Gastrocnemius medialis (tissue), 4 donors: Measurements from ENCODE around the gene A4GNT. TPM values are rescaled to one million over a fixed set of nuclear protein-coding genes. Genes with fewer than 3 reads are reported as not detected.

Experiments
- ATAC-seq, 2 donors: fragments of 150-250 bp; one replicate each; pipeline ENCODE4 v1.9.1; 2016
- DNase-seq, 2 donors: peaks; one replicate each; pipeline ENCODE4 v3.0.0-alpha.2; 2019
- H3K27ac ChIP-seq, 4 donors: fragments of 200-600 bp; sonication (generic); 1 replicate in 1 of 4; 2 replicates in 3 of 4; pipeline ENCODE4 v1.5.1; 2016 to 2018; ENCODE audit warnings: mild to moderate bottlenecking in 2 of 4, moderate library complexity in 1 of 4
- H3K27me3 ChIP-seq, 3 donors: fragments of 200-600 bp; sonication (generic) in 2 of 3; 1 replicate in 1 of 3; 2 replicates in 2 of 3; pipeline versions ENCODE4 v1.5.1 to v1.6.0; 2016 to 2019; ENCODE audit warnings: mild to moderate bottlenecking in 1 of 3, moderate library complexity in 1 of 3
- H3K36me3 ChIP-seq, 2 donors: fragments of 200-600 bp; sonication (generic) in 1 of 2; one replicate each; pipeline ENCODE4 v1.5.1; 2017 to 2018
- H3K4me1 ChIP-seq, 2 donors: fragments of 200-600 bp; sonication (generic) in 1 of 2; one replicate each; pipeline ENCODE4 v1.5.1; 2016 to 2017; ENCODE audit warnings: mild to moderate bottlenecking in 2 of 2
- H3K4me3 ChIP-seq, 4 donors: fragments of 200-600 bp; sonication (generic) in 3 of 4; 1 replicate in 1 of 4; 2 replicates in 3 of 4; pipeline ENCODE4 v1.5.1; 2016 to 2019; ENCODE audit warnings: mild to moderate bottlenecking in 2 of 4
- H3K9me3 ChIP-seq, 3 donors: fragments of 200-600 bp; sonication (generic) in 2 of 3; 1 replicate in 1 of 3; 2 replicates in 2 of 3; pipeline ENCODE4 v1.5.1; 2016 to 2019
- CTCF ChIP-seq, 5 experiments: fragments of 450-650 bp in 3 of 5; fragments of 200-600 bp in 2 of 5; sonication (generic) in 2 of 5; IDR thresholded peaks in 4 of 5; conservative IDR thresholded peaks in 1 of 5; 1 replicate in 4 of 5; 2 replicates in 1 of 5; pipeline ENCODE4 v1.5.1; 2016 to 2019; ENCODE audit warnings: antibody characterized with exemption in 5 of 5, mild to moderate bottlenecking in 3 of 5, moderate library complexity in 3 of 5
- POLR2A ChIP-seq, 2 donors: fragments of 450-650 bp; IDR thresholded peaks; one replicate each; pipeline ENCODE4 v1.6.1; 2017; ENCODE audit warnings: antibody characterized with exemption in 2 of 2, mild to moderate bottlenecking in 2 of 2, moderate library complexity in 2 of 2
- in situ Hi-C, 4 donors: fragments of 200-750 bp; cut with MboI; loops; one replicate each; pipeline versions ENCODE4 v1.15.0 to v1.8.0; 2017; ENCODE audit warnings: low sequenced_read_pairs in 4 of 4
- intact Hi-C: fragments of 100-400 bp; cut with DNase I; formaldehyde crosslinking; loops from one replicate; pipeline ENCODE4 v1.15.1; 2023; ENCODE audit warnings: low total_unique reads
- total RNA-seq, 4 donors: library from RNA; depleted of rRNA; stranded (reverse); fragments of >200 nt; gene quantifications; one replicate each; pipeline versions ENCODE4 v1.1.0 to v1.2.3, GENCODE V29; 2016

A4GNT gene
- total RNA-seq, 4 donors from 2014 or later: not detected

DNA sequence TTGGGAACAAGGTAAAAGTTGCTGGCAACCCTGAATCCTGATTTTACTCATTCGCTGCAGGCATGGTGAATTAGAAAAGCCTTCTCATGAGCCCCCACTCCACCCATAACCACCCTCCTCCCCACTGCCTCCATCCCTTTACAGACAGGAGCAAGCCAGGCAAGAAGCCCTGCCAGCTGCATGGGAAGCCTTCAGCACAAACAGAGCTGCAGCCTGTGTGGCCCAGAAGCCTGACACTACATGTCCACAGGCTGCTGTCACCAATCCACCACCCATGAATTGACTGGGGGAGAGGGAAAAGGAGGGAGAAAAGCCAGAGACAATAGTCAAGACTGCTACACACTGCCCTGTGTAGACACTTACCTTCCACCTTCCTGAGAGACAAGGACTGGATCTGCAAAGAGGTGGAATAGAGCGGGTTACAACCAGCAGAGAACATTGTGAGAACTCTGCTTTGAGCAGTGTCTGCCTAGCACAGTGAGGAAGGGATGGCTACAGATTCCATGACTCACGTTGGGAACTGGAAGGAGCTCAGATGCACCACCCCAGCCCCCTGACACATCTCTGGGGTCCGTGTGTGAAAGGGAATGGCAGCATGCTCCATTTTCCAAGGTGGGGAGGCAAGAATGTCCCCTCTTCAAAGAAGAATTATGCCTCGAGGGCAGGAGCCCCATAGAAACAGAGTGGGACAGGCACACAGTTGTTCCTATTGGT is 50.7 kb downstream of the A4GNT start:
- Histone ChIP-seq H3K27me3 (no peaks in the 10 kb centered on the region), H3K36me3 (peaks cover 0 to 18% of the 10 kb centered on the region in 2 donors), H3K4me1 (no peaks in the 10 kb centered on the region), H3K4me3 (no peak overlapping the region), H3K9me3 (no peaks in the 10 kb centered on the region), H3K27ac (no peak overlapping the region)
- no peak for TF ChIP-seq CTCF (IDR thresholded peaks at IDR 0.05 in 4 of 5, conservative IDR thresholded peaks at IDR 0.05 in 1 of 5)
- TF ChIP-seq POLR2A (IDR thresholded peaks at IDR 0.05): no peak
- ATAC-seq: no peak
- no peak for DNase-seq
- in situ Hi-C loops (no loop called here), intact Hi-C loops (no loop called here)

GRCh38 chr3:138079901-138080300 is 52.3 kb downstream of the A4GNT start:
- H3K9me3 ChIP-seq: no peaks in the 10 kb centered on the region
- H3K27me3 ChIP-seq: no peaks in the 10 kb centered on the region
- H3K4me1 ChIP-seq: no peaks in the 10 kb centered on the region
- ATAC-seq (no peak), DNase-seq (no peak)
- no peak for TF ChIP-seq CTCF (IDR thresholded peaks at IDR 0.05 in 4 of 5, conservative IDR thresholded peaks at IDR 0.05 in 1 of 5)
- TF ChIP-seq POLR2A (IDR thresholded peaks at IDR 0.05): no peak
- in situ Hi-C loops: no loop called here
- peaks cover 0 to 15% of the 10 kb centered on the region in 2 donors for H3K36me3 ChIP-seq
- intact Hi-C loops: no loop called here
- no peak overlapping the region for H3K4me3 ChIP-seq
- no peak overlapping the region for H3K27ac ChIP-seq

GRCh38 chr3:138078901-138079344 is 53.3 kb downstream of the A4GNT start:
- Histone ChIP-seq H3K4me1 (no peaks in the 10 kb centered on the region), H3K27me3 (no peaks in the 10 kb centered on the region), H3K36me3 (peaks cover 0 to 6% of the 10 kb centered on the region in 2 donors), H3K4me3 (no peak overlapping the region), H3K9me3 (no peaks in the 10 kb centered on the region), H3K27ac (no peak overlapping the region)
- intact Hi-C loops: no loop called here
- in situ Hi-C loops: no loop called here
- DNase-seq: no peak
- no peak for ATAC-seq
- TF ChIP-seq CTCF (IDR thresholded peaks at IDR 0.05 in 4 of 5, conservative IDR thresholded peaks at IDR 0.05 in 1 of 5) (no peak), POLR2A (IDR thresholded peaks at IDR 0.05) (no peak)

DNA sequence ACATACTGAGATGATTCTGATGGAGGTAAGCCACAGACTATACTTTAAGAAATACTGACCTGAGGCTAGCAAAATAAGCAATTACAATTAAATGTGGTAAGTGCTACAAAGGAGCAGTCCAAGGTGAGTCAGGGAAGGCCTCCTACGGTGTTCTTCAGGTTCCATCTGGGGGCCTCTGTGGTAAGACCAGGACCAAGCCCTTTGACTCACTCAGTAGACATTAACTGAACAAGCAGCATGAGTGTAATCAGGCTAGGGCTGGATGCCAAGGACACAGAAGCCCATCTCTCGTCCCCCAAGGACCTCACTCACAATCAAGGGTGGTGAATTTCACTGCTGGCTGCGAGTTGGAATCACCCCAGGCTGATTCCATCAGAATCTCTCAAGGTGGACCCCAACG is 54.1 kb downstream of the A4GNT start:
- in situ Hi-C loops: no loop called here
- H3K4me3 ChIP-seq: no peak overlapping the region
- H3K9me3 ChIP-seq: no peaks in the 10 kb centered on the region
- ATAC-seq (no peak), DNase-seq (no peak)
- H3K27me3 ChIP-seq: no peaks in the 10 kb centered on the region
- no peaks in the 10 kb centered on the region for H3K4me1 ChIP-seq
- intact Hi-C loops: no loop called here
- peaks cover 0 to 4% of the 10 kb centered on the region in 2 donors for H3K36me3 ChIP-seq
- TF ChIP-seq POLR2A (IDR thresholded peaks at IDR 0.05) (no peak), CTCF (IDR thresholded peaks at IDR 0.05 in 4 of 5, conservative IDR thresholded peaks at IDR 0.05 in 1 of 5) (no peak)
- H3K27ac ChIP-seq: no peak overlapping the region

Other genes with a start within 250 kb of the A4GNT start
- not detected for gene CLDN18, start 122.2 kb downstream of the A4GNT start, total RNA-seq
- gene DZIP1L, start 16.8 kb downstream of the A4GNT start, total RNA-seq: 1 to 10 TPM; 1.1 to 3.3 (median 1.5) TPM
- gene DBR1, start 42.5 kb upstream of the A4GNT start, total RNA-seq: 10 to 100 TPM in 1 of 4 donors, 1 to 10 TPM in 3; 6.5 to 22.2 (median 6.6) TPM
- 10 to 100 TPM; 53.1 to 83.1 (median 65.8) TPM for gene ARMC8, start 54.9 kb upstream of the A4GNT start, total RNA-seq
- gene NME9, start 197.5 kb upstream of the A4GNT start, total RNA-seq: 1 to 10 TPM in 2 of 4 donors, under 1 TPM in 1, not detected in 1; 0.38 to 7.3 (median 2.0) TPM
- 100 to 1,000 TPM in 1 of 4 donors, 10 to 100 TPM in 3; 45.8 to 149 (median 57.7) TPM for gene MRAS, start 216.2 kb upstream of the A4GNT start, total RNA-seq